ENCODE measurements around the gene GRPEL1. TPM values are rescaled to one million over a fixed set of nuclear protein-coding genes. Genes with fewer than 3 reads are reported as not detected.

Gene GRPEL1
- total and polyA plus RNA-seq, 10 of the 15 experiments (the other 5 are each of a cell fraction or from before 2014, with no cell fraction given) = 30.8 to 119 (median 67.6) TPM

- TF ChIP-seq IRF5 (IDR thresholded peaks at IDR 0.05; ENCODE audit: borderline replicate concordance) (no peak), ESRRA (IDR thresholded peaks at IDR 0.05; ENCODE audit: low read length) (no peak), SPI1 (IDR thresholded peaks at IDR 0.05; ENCODE audit: borderline replicate concordance, insufficient read depth, low read depth, low read length) (no peak), ZBED1 (IDR thresholded peaks at IDR 0.05; ENCODE audit: borderline replicate concordance) (no peak), PKNOX1 (IDR thresholded peaks at IDR 0.05) (no peak), ZBTB33 (IDR thresholded peaks at IDR 0.05) (no peak)
These were observed 42.7 kb downstream of the GRPEL1 start (continued) for GRCh38 chr4:7025040-7025602.

DNA sequence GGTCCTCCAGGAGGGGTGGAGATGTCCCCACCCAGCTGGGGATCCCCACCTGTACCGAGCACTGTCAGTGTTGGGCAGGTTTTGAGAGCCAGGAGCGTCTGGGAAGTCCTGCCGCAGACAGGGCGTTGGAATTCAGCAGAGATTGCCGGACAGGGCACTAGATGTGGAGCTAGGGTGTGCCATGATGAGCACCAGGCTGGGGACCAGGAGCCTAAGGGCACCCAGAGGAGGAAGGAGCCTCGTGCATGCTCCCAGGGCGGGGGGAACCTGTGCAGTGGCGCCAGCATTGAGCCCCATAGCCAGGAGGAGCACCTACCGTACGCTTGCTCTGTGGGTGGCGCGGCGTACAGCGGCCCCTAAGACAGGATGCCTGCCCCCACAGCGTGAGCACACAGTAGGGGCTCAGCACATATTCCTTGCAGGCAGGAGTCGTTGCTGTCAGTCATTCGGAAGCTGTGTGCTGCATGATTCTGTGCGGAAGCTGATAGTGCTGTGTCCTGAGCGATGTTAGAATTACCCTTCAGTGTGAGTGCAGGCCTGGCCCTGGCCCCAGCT is 43.5 kb downstream of the GRPEL1 start:
- H3K36me3 ChIP-seq (ENCODE audit: control insufficient read depth in 2 of 2, insufficient read depth in 2 of 2, low read length in 1 of 2) = peaks cover 2 to 20% of the 10 kb centered on the region in 2 experiments; a peak in 3 of 4 replicates
- DNase-seq (ENCODE audit: low read depth, low spot score) (no peak), ATAC-seq (no peak), FAIRE-seq (no peak)
- H3K27me3 ChIP-seq (replicated peaks in 1 of 2; ENCODE audit: control insufficient read depth in 2 of 2, insufficient read depth in 2 of 2, low read length in 1 of 2) = no peaks in the 10 kb centered on the region
- ChIA-PET CTCF (no interaction called here), RAD21 (ENCODE audit: unreplicated experiment) (no interaction called here), SMC1A (ENCODE audit: uncharacterized antibody, unreplicated experiment) (no interaction called here), POLR2A (no interaction called here)
- H3K79me2 ChIP-seq (ENCODE audit: control insufficient read depth, insufficient read depth, low read length) = no peaks in the 10 kb centered on the region
- BruUV-seq (replicated peaks) = no TSS peak
- H2AFZ ChIP-seq (ENCODE audit: control insufficient read depth, low read depth, low read length) = no peak overlapping the region
- H3K9ac ChIP-seq (ENCODE audit: control insufficient read depth, insufficient read depth, low read length) = no peak overlapping the region
- H3K9me3 ChIP-seq (replicated peaks; ENCODE audit: control insufficient read depth, insufficient read depth, low read length) = no peaks in the 10 kb centered on the region
- in situ Hi-C loops (cut with MboI) (no loop called here), intact Hi-C loops (cut with micrococcal nuclease; ENCODE audit: unreplicated experiment) (no loop called here)
- WGBS (ENCODE audit: insufficient coverage, insufficient replicate concordance, low lambda C conversion rate, missing lambda C conversion rate) = 94% methylated on average over 19 of the region's 19 CpGs
- H3K4me1 ChIP-seq (ENCODE audit: control insufficient read depth, insufficient read depth, low read length) = no peaks in the 10 kb centered on the region
- H3K4me2 ChIP-seq (ENCODE audit: control insufficient read depth, insufficient read depth) = no peak overlapping the region
- no peak overlapping the region for H3K27ac ChIP-seq (ENCODE audit: control insufficient read depth, insufficient read depth)
- H3K4me3 ChIP-seq = no peak overlapping the region
- no peaks in the 10 kb centered on the region for H4K20me1 ChIP-seq (ENCODE audit: control insufficient read depth, insufficient read depth)
- TF ChIP-seq ATF7 (IDR thresholded peaks at IDR 0.05; ENCODE audit: low read depth) = no peak
- no peak for TF ChIP-seq CEBPZ (IDR thresholded peaks at IDR 0.05; ENCODE audit: low read depth, low read length)
- no peak for TF ChIP-seq POLR2A (IDR thresholded peaks at IDR 0.05; ENCODE audit: low read depth, low read length)
- TF ChIP-seq, protein P1, sequence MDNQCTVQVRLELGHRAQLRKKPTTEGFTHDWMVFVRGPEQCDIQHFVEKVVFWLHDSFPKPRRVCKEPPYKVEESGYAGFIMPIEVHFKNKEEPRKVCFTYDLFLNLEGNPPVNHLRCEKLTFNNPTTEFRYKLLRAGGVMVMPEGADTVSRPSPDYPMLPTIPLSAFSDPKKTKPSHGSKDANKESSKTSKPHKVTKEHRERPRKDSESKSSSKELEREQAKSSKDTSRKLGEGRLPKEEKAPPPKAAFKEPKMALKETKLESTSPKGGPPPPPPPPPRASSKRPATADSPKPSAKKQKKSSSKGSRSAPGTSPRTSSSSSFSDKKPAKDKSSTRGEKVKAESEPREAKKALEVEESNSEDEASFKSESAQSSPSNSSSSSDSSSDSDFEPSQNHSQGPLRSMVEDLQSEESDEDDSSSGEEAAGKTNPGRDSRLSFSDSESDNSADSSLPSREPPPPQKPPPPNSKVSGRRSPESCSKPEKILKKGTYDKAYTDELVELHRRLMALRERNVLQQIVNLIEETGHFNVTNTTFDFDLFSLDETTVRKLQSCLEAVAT (IDR thresholded peaks at IDR 0.05) = no peak
- TF ChIP-seq RUNX3 (IDR thresholded peaks at IDR 0.05; ENCODE audit: low read length) = no peak
- TF ChIP-seq NFXL1 (IDR thresholded peaks at IDR 0.05; ENCODE audit: borderline replicate concordance) = no peak
